ENCODE data around the gene RAD51AP1.

The RAD51AP1 gene

GRCh38 chr12:4552191-4552590 lies 13.5 kb downstream of the RAD51AP1 start:
- no peak for DNase-seq

GRCh38 chr12:4553943-4554342 lies 15.3 kb downstream of the RAD51AP1 start:
- no peak for DNase-seq

- no peak for DNase-seq
Observed at GRCh38 chr12:4555804-4556203, 17.1 kb downstream of the RAD51AP1 start.

- DNase-seq, result no peak
Observed at GRCh38 chr12:4556735-4557530, 18.2 kb downstream of the RAD51AP1 start.

- DNase-seq, result no peak
Observed at GRCh38 chr12:4557586-4557985, 18.9 kb downstream of the RAD51AP1 start.

- DNase-seq, result no peak
Observed at GRCh38 chr12:4558171-4558570, 19.5 kb downstream of the RAD51AP1 start.

GRCh38 chr12:4562034-4562657 lies 23.5 kb downstream of the RAD51AP1 start, which contains the start of gene DYRK4:
Gene DYRK4, plus strand, starts transcription at chr12:4562208. Its CDS starts 38 bp downstream, at chr12:4562246.
- no peak for DNase-seq

GRCh38 chr12:4563336-4563735 lies 24.6 kb downstream of the RAD51AP1 start:
- DNase-seq, result no peak

- no peak for DNase-seq
Observed at GRCh38 chr12:4564818-4565217, 26.1 kb downstream of the RAD51AP1 start.

GRCh38 chr12:4566474-4566873 lies 27.8 kb downstream of the RAD51AP1 start:
- no peak for DNase-seq

GRCh38 chr12:4567073-4567881 lies 28.6 kb downstream of the RAD51AP1 start:
- DNase-seq, result peak; percentile 32 to 52

GRCh38 chr12:4569261-4569660 lies 30.6 kb downstream of the RAD51AP1 start:
- no peak for DNase-seq

GRCh38 chr12:4572680-4573079 lies 34.0 kb downstream of the RAD51AP1 start:
- DNase-seq, result no peak

GRCh38 chr12:4579305-4580102 lies 40.8 kb downstream of the RAD51AP1 start:
- DNase-seq, result peak; percentile 6 to 19

GRCh38 chr12:4580281-4580688 lies 41.6 kb downstream of the RAD51AP1 start:
- DNase-seq, result no peak

- no peak for DNase-seq
Observed at GRCh38 chr12:4584281-4584680, 45.6 kb downstream of the RAD51AP1 start.

GRCh38 chr12:4584896-4585295 lies 46.2 kb downstream of the RAD51AP1 start:
- no peak for DNase-seq

- DNase-seq, result no peak
Observed at GRCh38 chr12:4586500-4586899, 47.8 kb downstream of the RAD51AP1 start.

- DNase-seq, result no peak
Observed at GRCh38 chr12:4587108-4587507, 48.4 kb downstream of the RAD51AP1 start.

GRCh38 chr12:4588916-4589315 lies 50.2 kb downstream of the RAD51AP1 start:
- DNase-seq, result no peak

GRCh38 chr12:4589941-4590340 lies 51.3 kb downstream of the RAD51AP1 start:
- no peak for DNase-seq

- DNase-seq, result no peak
Observed at GRCh38 chr12:4591180-4591687, 52.5 kb downstream of the RAD51AP1 start.

Measured in Kasumi-1 (cell line).